ENCODE measurements around the gene BRD8.
"Not testable (repeated sequence)": the region's sequence is repeated elsewhere in the genome, so short reads cannot be mapped to it uniquely, and the experiment has no call there.

Gene BRD8

GRCh38 chr5:138178516-138179276, at the start of gene BRD8, which contains the start of gene KIF20A:
Gene BRD8 (minus strand): TSS chr5:138178630. CDS start chr5:138178614, 16 bp downstream.
Gene KIF20A (plus strand): TSS chr5:138179112. CDS start chr5:138179681, 569 bp downstream.
- peak; percentile 77 for DNase-seq

GRCh38 chr5:138226910-138227309, 48.5 kb upstream of the BRD8 start:
- DNase-seq = no peak

- DNase-seq = no peak
These were observed 46.3 kb upstream of the BRD8 start for GRCh38 chr5:138224712-138225111.

- no peak for DNase-seq
These were observed 45.1 kb upstream of the BRD8 start for GRCh38 chr5:138223532-138223931.

GRCh38 chr5:138216799-138217198, 38.4 kb upstream of the BRD8 start:
- DNase-seq = no peak

GRCh38 chr5:138213161-138214029, 35.0 kb upstream of the BRD8 start, which contains the start of gene CDC23:
Gene CDC23 (minus strand): TSS chr5:138213323. CDS start chr5:138213312, 11 bp downstream.
- peak; percentile 91 for DNase-seq

GRCh38 chr5:138212828-138213160, 34.4 kb upstream of the BRD8 start:
- DNase-seq = no peak

GRCh38 chr5:138210985-138211384, 32.6 kb upstream of the BRD8 start:
- no peak for DNase-seq

DNA sequence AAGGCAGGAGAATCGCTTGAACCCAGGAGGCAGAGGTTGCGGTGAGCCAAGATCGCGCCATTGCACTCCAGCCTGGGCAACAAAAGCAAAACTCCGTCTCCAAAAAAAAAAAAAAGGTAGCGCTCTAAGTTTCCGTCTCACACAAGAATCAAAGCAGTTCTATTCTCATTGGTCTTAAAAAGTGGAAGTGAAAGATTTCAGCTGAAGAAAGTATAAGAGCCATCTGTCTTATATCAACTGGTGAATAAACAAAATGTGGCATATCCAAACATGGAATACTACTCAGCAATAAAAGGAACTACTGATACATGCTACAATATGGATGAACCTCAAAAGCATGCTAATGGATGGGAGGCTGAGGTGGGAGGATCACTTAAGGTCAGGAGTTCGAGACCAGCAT, 15.4 kb upstream of the BRD8 start:
- not testable (repeated sequence) for DNase-seq

DNA sequence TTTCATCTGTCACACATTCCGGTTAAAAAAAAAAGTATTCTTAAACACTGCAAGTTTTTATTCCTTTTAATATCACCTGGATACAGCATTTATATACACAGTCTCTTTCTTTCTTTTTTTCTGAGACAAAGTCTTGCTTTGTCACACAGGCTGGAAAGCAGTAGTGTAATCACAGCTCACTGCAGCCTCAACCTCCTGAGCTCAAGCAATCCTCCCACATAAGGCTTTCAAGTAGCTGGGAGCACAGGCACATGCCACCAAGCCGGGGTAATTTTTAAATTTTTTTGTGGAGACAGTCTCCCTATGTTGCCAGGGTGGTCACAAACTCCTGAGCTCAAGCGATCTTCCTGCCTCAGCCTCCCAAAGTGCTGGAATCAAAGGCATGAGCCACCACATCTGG, 14.4 kb upstream of the BRD8 start:
- DNase-seq = no peak

DNA sequence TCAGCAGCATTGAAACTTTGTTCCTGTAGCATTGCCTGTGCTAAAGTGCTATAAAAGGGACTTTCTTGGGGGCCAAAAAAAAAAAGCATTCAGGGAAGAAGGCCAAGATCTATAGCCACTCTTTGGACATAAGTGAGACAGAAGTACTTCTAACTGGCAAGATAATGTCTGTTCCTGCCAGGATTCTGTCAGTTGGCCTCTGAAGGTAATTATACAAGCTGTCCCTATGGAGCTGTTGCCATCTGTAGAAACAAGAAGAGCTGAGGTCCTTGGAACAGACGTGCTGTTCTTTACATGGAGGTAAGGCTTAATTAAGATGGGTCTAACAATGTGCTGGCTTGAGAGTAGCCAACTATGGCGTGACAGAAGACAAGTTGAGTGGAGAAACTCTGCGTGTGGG, 10.2 kb upstream of the BRD8 start:
- no peak for DNase-seq

DNA sequence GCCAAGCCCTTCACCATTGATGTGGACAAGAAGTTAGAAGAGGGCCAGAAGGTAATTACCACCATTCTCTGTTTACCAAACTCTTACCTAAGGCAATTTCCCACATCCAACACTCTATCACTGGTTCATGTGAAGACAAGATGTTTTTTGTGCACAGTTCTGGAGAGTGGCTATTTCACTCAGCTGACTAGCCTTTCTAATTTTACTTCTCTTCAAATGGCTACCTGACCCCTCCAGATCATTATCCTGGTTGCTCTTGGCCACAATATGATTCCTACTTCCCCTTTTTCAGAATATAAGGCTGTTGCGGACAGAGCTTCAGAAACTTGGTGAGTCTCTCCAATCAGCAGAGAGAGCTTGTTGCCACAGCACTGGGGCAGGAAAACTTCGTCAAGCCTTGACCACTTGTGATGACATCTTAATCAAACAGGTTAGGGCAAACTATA, 7.6 kb upstream of the BRD8 start:
- DNase-seq = no peak

DNA sequence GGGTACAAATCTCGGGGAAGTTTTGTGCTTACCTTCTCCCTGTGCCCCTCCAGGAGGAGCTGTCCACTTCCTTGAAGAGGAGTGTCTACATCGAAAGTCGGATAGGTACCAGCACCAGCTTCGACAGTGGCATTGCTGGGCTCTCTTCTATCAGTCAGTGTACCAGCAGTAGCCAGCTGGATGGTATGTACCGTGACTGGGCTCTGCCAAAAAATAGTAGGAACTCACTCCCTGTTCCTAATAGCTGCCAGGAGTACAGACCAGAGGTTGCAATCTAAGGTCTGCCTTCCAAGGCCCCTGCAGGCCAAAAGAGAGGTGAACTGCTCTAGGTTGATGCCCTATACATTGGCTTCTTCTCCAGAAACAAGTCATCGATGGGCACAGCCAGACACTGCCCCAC, 4.4 kb upstream of the BRD8 start:
- DNase-seq = no peak

- DNase-seq = no peak
These were observed 2.4 kb upstream of the BRD8 start for GRCh38 chr5:138180841-138181240.

GRCh38 chr5:138180183-138180782, 1.9 kb upstream of the BRD8 start:
- peak; percentile 10 for DNase-seq

DNA sequence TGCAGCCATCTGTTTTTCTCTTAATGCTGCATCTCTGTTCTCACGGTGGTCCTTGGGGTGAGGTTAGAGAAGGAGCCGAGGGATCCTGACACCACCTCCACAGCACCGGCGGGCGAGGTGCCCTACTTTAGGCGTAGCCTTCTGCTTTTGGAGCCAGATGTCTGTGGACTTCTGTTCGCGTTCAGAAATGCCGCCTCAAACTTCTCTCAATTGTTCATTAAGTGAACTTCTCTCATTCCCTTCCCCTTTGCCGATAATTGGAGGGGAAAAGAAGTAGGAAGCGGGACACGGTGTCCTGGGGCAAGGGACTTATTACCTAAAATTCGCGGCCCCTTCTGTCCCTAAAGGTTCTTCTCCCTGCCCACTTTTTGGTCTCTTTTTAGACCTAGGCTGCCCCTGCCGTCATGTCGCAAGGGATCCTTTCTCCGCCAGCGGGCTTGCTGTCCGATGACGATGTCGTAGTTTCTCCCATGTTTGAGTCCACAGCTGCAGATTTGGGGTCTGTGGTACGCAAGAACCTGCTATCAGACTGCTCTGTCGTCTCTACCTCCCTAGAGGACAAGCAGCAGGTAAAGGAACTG, 937 bp upstream of the BRD8 start:
- no peak for DNase-seq

- DNase-seq = no peak
These were observed 402 bp downstream of the BRD8 start for GRCh38 chr5:138177941-138178515.

- DNase-seq = no peak
These were observed 8.1 kb downstream of the BRD8 start for GRCh38 chr5:138170299-138170698.

- DNase-seq = no peak
These were observed 9.3 kb downstream of the BRD8 start for GRCh38 chr5:138169124-138169523.

DNA sequence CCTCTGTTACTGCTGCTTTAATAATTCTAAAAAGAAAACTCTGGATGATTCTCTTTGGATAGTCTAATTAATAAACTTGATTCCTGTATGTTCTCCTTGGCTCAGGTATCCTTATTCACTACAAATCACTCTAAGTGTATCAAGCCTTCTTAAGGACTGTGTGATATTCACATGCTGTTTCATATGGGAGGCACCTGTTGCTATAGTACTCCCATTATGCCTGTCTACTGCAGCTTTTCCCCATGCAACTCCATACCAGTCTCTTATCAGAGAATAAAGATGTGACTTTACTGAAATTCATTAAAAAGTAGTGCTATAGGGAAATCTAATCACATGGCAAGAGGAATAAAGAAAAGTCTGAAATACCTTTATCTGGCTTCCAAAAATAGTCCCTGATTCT, 14.7 kb downstream of the BRD8 start:
- DNase-seq = no peak

GRCh38 chr5:138160706-138161105, 17.7 kb downstream of the BRD8 start:
- DNase-seq = no peak

DNA sequence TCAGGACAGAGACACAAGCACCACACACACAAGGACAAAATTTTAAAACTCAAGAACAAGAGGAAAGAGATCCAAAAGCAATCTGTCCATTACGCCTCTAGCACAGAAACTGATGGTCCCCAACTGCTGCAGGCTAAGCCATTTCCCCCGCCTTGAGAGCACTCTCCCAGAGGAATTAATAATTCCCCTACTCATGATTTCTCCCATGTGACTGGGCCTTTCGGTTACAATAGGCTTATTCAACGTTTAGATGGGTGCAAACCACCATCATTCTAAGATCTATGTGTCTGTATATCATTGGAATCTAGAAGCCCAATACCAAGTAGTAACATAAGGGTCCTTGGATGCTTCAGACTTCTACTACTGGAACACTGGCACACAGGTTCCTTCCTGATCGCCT, 18.8 kb downstream of the BRD8 start:
- no peak for DNase-seq

- DNase-seq = no peak
These were observed 20.8 kb downstream of the BRD8 start for GRCh38 chr5:138157626-138158025.
